RWPE1 (cell line): Measurements from ENCODE around the gene PLIN1.

Experiments used
- CTCF ChIA-PET: fragments of 350-600 bp; sonication (Branson Sonifier 250); formaldehyde crosslinking; extraction: SDS; loops from one replicate; lab custom pipeline; 2021; lab: Yijun Ruan, JAX
- POLR2A ChIA-PET: fragments of 400-600 bp; formaldehyde crosslinking; extraction: SDS; loops from one replicate; lab custom pipeline; 2020; ENCODE audit warnings: antibody characterized with exemption; ENCODE audit not compliant: low non-redundant PET; lab: Yijun Ruan, JAX
- DNase-seq: peaks from one replicate; pipeline ENCODE4 v3.0.0; 2012; ENCODE audit warnings: low spot score
- H3K27ac ChIP-seq: fragments of 450-650 bp; 2 replicates; pipeline ENCODE4 v1.5.1; 2017
- CTCF ChIP-seq: fragments of 450-650 bp; conservative IDR thresholded peaks from 2 replicates; pipeline ENCODE4 v1.5.1; 2017; ENCODE audit warnings: low read depth, mild to moderate bottlenecking

Gene PLIN1

GRCh38 chr15:89631902-89632264 lies 47.3 kb downstream of the PLIN1 start:
- peak overlapping the region; percentile 6; the same call in 1 of the 2 replicates for H3K27ac ChIP-seq
- TF ChIP-seq CTCF: no peak
- CTCF ChIA-PET: no interaction called here
- POLR2A ChIA-PET: no interaction called here
- DNase-seq: no peak

GRCh38 chr15:89630974-89631901 lies 47.9 kb downstream of the PLIN1 start:
- ChIA-PET CTCF (no interaction called here), POLR2A (no interaction called here)
- no peak for TF ChIP-seq CTCF
- DNase-seq: no peak
- H3K27ac ChIP-seq: peak overlapping the region; percentile 6; the same call in 1 of the 2 replicates

- POLR2A ChIA-PET: no interaction called here
- TF ChIP-seq CTCF: no peak
- CTCF ChIA-PET: interaction anchor here (0.7 kb wide), 1 partner anchor 27 kb away, joined by 3 read pairs; no protein-coding TSS in a partner anchor
- peak overlapping the region; percentile 12 for H3K27ac ChIP-seq
- DNase-seq: no peak
These were observed 48.9 kb downstream of the PLIN1 start for GRCh38 chr15:89630260-89630659.

GRCh38 chr15:89629829-89630228 lies 49.3 kb downstream of the PLIN1 start:
- TF ChIP-seq CTCF: no peak
- ChIA-PET POLR2A (no interaction called here), CTCF (interaction anchor here (0.7 kb wide), 1 partner anchor 26 kb away, joined by 3 read pairs; no protein-coding TSS in a partner anchor)
- peak overlapping the region; percentile 12 for H3K27ac ChIP-seq
- no peak for DNase-seq

- H3K27ac ChIP-seq: no peak overlapping the region
- ChIA-PET CTCF (no interaction called here), POLR2A (no interaction called here)
These were observed 50.1 kb downstream of the PLIN1 start for GRCh38 chr15:89628806-89629715.

More at GRCh38 chr15:89628806-89629715, 50.1 kb downstream of the PLIN1 start:
- no peak for DNase-seq
- TF ChIP-seq CTCF: no peak
